GM12873 (cell line): ENCODE measurements around the gene GSC2.

ENCODE experiments used
- TF ChIP-seq, protein P1 (sequence below): IDR thresholded peaks from 2 replicates; pipeline ENCODE4 v1.5.1; 2012; ENCODE audit warnings: low read depth, mild to moderate bottlenecking, moderate library complexity, low read length, control low read depth; ENCODE audit not compliant: insufficient read depth; ENCODE audit errors: missing control alignments

The GSC2 gene

GRCh38 chr22:19122752-19123492 is 27.2 kb downstream of the GSC2 start:
- TF ChIP-seq, protein P1, sequence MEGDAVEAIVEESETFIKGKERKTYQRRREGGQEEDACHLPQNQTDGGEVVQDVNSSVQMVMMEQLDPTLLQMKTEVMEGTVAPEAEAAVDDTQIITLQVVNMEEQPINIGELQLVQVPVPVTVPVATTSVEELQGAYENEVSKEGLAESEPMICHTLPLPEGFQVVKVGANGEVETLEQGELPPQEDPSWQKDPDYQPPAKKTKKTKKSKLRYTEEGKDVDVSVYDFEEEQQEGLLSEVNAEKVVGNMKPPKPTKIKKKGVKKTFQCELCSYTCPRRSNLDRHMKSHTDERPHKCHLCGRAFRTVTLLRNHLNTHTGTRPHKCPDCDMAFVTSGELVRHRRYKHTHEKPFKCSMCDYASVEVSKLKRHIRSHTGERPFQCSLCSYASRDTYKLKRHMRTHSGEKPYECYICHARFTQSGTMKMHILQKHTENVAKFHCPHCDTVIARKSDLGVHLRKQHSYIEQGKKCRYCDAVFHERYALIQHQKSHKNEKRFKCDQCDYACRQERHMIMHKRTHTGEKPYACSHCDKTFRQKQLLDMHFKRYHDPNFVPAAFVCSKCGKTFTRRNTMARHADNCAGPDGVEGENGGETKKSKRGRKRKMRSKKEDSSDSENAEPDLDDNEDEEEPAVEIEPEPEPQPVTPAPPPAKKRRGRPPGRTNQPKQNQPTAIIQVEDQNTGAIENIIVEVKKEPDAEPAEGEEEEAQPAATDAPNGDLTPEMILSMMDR, result no peak

GRCh38 chr22:19122143-19122751 is 27.8 kb downstream of the GSC2 start, which contains the start of gene DGCR2:
Gene DGCR2 (minus strand): TSS chr22:19122412. CDS start chr22:19122206, 206 bp downstream.
- TF ChIP-seq, protein P1, result no peak

GRCh38 chr22:19121631-19122142 is 28.4 kb downstream of the GSC2 start:
- TF ChIP-seq, protein P1, result no peak

- TF ChIP-seq, protein P1, result no peak
These were observed 29.1 kb downstream of the GSC2 start for GRCh38 chr22:19120829-19121630.

DNA sequence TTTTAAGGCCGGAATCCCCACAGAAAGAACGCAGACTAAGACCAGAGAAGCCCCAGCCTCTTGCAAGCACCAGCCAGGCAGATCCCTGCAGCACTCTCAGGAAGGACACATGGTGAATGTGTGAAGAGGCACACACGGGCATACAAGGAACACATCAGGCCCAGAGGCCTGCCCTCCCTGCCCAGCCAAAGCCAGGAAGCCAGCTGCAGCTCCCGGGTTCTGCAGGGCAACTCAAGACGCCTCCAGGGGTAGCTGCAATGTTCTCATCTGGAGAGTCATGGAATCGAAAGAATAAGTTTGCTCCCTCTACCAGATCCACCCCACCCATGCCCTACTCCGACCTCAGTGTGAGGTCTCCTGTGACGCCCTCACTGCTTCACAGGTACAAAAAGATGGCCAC is 30.1 kb downstream of the GSC2 start:
- TF ChIP-seq, protein P1, result no peak

DNA sequence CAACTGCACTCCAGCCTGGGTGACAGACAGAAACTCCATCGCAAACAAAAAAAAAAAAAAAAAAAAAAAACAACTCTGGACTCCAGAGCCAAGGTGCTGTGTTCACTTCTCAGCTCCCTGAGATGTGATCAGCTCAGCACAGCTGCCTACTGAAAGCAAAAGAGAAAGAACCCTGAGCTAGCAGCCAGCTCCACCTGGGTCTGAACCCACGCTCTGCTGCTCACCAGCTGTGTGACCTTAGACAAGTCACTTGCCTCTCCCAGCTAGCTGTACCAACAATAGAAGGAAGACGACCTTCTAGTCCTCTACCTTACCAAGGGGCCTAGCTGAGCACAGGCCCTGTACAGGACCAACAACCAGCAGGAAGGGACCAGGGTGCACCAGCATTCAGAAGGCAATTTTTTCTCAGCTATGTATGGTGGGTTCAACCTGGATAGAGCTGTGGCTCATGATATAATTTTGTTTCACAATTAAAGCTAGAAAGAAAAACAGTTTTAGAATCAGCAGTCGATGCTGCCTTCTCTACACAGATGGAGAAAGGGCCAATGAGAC is 31.7 kb downstream of the GSC2 start:
- TF ChIP-seq, protein P1, result no peak
